Suprapubic skin (tissue), 4 donors: Measurements from ENCODE around the gene ZFP82. TPM values are rescaled to one million over a fixed set of nuclear protein-coding genes. Genes with fewer than 3 reads are reported as not detected.
A peak's percentile ranks its signal among the peaks of the same experiment; 100 is the strongest.

Source experiments
- DNase-seq, 2 donors: peaks; one replicate each; pipeline ENCODE4 v3.0.0-alpha.2; 2019; ENCODE audit warnings: low spot score in 2 of 2
- H3K27ac ChIP-seq: fragments of 200-600 bp; sonication (generic); one replicate; pipeline ENCODE4 v1.5.1; 2019
- H3K27me3 ChIP-seq: fragments of 200-600 bp; sonication (generic); one replicate; pipeline ENCODE4 v1.5.1; 2019
- H3K36me3 ChIP-seq: fragments of 200-600 bp; sonication (generic); one replicate; pipeline ENCODE4 v1.5.1; 2019
- H3K4me1 ChIP-seq: fragments of 200-600 bp; sonication (generic); one replicate; pipeline ENCODE4 v1.5.1; 2019
- H3K4me3 ChIP-seq: fragments of 200-600 bp; sonication (generic); one replicate; pipeline ENCODE4 v1.5.1; 2019; ENCODE audit warnings: mild to moderate bottlenecking
- H3K9me3 ChIP-seq: fragments of 200-600 bp; sonication (generic); one replicate; pipeline ENCODE4 v1.5.1; 2019
- CTCF ChIP-seq, 2 donors: fragments of 200-600 bp in 1 of 2; fragments of 450-650 bp in 1 of 2; sonication (generic) in 1 of 2; IDR thresholded peaks; one replicate each; pipeline ENCODE4 v1.5.1; 2016 to 2019; ENCODE audit warnings: antibody characterized with exemption in 2 of 2, mild to moderate bottlenecking in 1 of 2, moderate library complexity in 1 of 2
- EP300 ChIP-seq: sonication (generic); formaldehyde crosslinking; IDR thresholded peaks from one replicate; pipeline ENCODE4 v1.6.1; 2017; ENCODE audit warnings: antibody characterized with exemption
- POLR2A ChIP-seq, 2 donors: fragments of 450-650 bp; IDR thresholded peaks; one replicate each; pipeline ENCODE4 v1.6.1; 2017; ENCODE audit warnings: antibody characterized with exemption in 2 of 2, mild to moderate bottlenecking in 2 of 2, moderate library complexity in 2 of 2
- POLR2AphosphoS5 ChIP-seq, 3 donors: sonication (generic); formaldehyde crosslinking; IDR thresholded peaks; one replicate each; pipeline ENCODE4 v1.6.1; 2017; ENCODE audit warnings: antibody characterized with exemption in 3 of 3
- WGBS: methylation state at CpG from one replicate; pipeline ENCODE4 v1.1.5; 2018; 5-methylcytosine and 5-hydroxymethylcytosine counted together
- total RNA-seq, 4 donors: library from RNA; depleted of rRNA; stranded (reverse); fragments of >200 nt; gene quantifications; one replicate each; pipeline ENCODE4 v1.1.0, GENCODE V29; 2016

ZFP82 gene
- total RNA-seq, 4 donors from 2014 or later: 0.47 to 4.0 (median 1.7) TPM

DNA sequence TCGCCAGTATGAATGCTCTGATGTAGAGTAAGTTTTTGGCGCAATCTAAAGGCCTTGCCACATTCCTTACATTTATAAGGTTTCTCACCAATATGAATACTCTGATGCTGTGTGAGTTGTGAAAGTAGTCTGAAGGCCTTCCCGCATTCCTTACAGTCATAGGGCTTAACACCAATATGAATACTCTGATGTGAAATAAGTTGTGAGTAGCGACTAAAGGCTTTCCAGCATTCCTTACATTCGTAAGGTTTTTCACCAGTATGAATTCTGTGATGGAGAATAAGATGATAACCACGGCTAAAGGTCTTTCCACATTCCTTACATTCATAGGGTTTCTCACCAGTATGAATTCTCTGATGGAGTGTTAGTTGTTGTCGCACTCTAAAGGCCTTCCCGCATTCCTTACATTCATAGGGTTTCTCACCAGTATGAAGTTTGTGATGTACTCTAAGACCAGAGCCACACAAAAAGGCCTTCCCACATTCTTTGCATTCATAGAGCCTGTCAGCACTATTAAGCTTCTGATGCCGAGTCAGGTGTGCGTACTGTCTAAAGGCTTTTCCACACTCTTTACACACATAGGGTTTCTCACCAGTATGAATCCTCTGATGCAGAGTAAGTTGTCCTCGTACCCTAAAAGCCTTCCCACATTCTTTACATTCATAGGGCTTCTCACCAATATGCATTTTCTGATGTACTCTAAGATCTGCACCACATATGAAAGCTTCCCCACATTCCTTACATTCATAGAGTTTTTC is 25.3 kb downstream of the ZFP82 start:
- H3K27me3 ChIP-seq: no peaks in the 10 kb centered on the region
- no peak for TF ChIP-seq POLR2AphosphoS5 (IDR thresholded peaks at IDR 0.05)
- no peak for TF ChIP-seq CTCF (IDR thresholded peaks at IDR 0.05)
- TF ChIP-seq EP300: no peak
- no peak for TF ChIP-seq POLR2A (IDR thresholded peaks at IDR 0.05)
- DNase-seq: no peak
- H3K9me3 ChIP-seq: peaks cover 60% of the 10 kb centered on the region
- peaks cover 38% of the 10 kb centered on the region for H3K36me3 ChIP-seq
- no peaks in the 10 kb centered on the region for H3K4me1 ChIP-seq
- WGBS: 99% methylated on average over 11 of the region's 11 CpGs
- H3K27ac ChIP-seq: no peak overlapping the region
- H3K4me3 ChIP-seq: no peak overlapping the region

DNA sequence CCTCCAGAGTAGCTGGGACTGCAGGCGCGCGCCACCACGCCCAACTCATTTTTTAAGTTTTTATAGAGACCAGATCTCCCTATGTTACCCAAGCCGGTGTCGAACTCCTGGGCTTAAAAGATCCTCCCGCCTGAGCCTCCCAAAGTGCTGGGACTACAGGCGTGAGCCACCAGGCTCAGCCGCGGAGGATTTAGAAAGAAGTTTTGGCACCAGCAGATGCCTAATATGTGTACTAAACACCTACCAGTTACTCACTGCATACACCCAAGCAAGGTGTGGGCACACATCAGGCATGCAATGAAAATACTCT is 39.0 kb downstream of the ZFP82 start:
- Histone ChIP-seq H3K36me3 (no peaks in the 10 kb centered on the region), H3K4me3 (peak overlapping the region; percentile 77), H3K27ac (no peak overlapping the region), H3K9me3 (no peaks in the 10 kb centered on the region), H3K27me3 (no peaks in the 10 kb centered on the region), H3K4me1 (peaks cover 19% of the 10 kb centered on the region)
- no peak for DNase-seq
- WGBS: 69% methylated on average over 10 of the region's 10 CpGs
- no peak for TF ChIP-seq POLR2A (IDR thresholded peaks at IDR 0.05)
- no peak for TF ChIP-seq CTCF (IDR thresholded peaks at IDR 0.05)
- no peak for TF ChIP-seq POLR2AphosphoS5 (IDR thresholded peaks at IDR 0.05)
- TF ChIP-seq EP300: no peak

DNA sequence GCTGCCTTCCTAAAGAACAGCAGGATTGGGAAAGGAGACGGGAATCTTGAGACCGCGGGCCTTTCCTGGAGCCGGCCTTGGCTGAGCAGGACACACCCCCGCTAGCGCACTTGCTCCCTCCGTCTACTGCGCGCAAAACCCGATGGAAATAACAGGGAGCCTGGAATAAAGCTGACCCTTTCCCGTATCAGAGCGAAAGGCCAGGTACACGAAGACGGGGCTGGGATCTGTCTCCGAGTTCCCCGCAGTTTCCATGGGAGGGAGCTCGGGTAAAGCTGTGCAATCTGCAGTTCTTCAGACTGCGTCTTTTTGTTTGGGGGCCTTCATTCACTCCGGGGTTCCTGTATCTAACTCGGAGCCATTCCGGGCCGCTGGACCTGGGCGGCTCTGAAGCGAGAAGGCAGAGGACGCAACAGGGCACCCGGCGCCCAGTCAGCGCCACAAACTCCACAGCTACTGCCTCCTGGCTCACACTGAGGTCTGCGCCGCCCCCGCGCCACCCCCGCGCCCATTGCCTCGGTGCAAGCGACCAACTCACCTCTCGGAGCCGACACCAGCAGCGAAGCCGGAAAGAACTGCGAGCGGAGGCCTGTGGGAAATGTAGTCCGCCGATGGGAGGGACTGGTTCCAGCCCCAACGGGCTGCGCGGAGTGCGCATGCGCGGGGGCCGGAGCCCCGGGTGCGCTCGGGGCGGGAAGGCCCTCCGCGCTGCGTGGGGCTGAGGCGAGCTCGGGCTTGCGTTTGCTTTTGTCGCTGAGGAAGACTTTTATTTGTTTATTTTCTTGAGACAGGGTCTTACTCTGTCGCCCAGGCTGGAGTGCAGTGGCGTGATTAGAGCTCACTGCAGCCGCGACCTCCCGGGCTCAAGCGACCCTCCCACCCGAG is 39.6 kb downstream of the ZFP82 start, which contains the start of gene ZFP14:
Gene ZFP14 (minus strand): TSS at position 577 of the 885 bp plus-strand sequence. CDS start 11,309 bp downstream, outside the sequence.
- Histone ChIP-seq H3K4me3 (peak within 1 kb of the TSS; percentile 77), H3K4me1 (peaks cover 19% of the 10 kb centered on the region), H3K27ac (peak within 1 kb of the TSS; percentile 92), H3K9me3 (no peaks in the 10 kb centered on the region), H3K27me3 (no peaks in the 10 kb centered on the region), H3K36me3 (no peaks in the 10 kb centered on the region)
- TF ChIP-seq POLR2AphosphoS5 (IDR thresholded peaks at IDR 0.05) (peak in 2 of 3 donors; percentile 16 to 51), POLR2A (IDR thresholded peaks at IDR 0.05) (peak in 1 of 2 donors; percentile 48), CTCF (IDR thresholded peaks at IDR 0.05) (peak in 1 of 2 donors; percentile 32), EP300 (no peak)
- 5% methylated on average over 19 of the region's 69 CpGs for whole genome bisulfite sequencing
- peak; percentile 93 for DNase-seq

GRCh38 chr19:36377541-36378178 is 40.8 kb downstream of the ZFP82 start:
- no peak for DNase-seq
- Histone ChIP-seq H3K36me3 (no peaks in the 10 kb centered on the region), H3K27me3 (no peaks in the 10 kb centered on the region), H3K4me1 (peaks cover 19% of the 10 kb centered on the region), H3K4me3 (no peak overlapping the region), H3K9me3 (no peaks in the 10 kb centered on the region), H3K27ac (no peak overlapping the region)
- no peak for TF ChIP-seq POLR2AphosphoS5 (IDR thresholded peaks at IDR 0.05)
- no peak for TF ChIP-seq POLR2A (IDR thresholded peaks at IDR 0.05)
- TF ChIP-seq EP300: no peak
- TF ChIP-seq CTCF (IDR thresholded peaks at IDR 0.05): no peak
- WGBS: 38% methylated on average over 10 of the region's 10 CpGs
